ENCODE measurements around the gene CIAO3.

CIAO3 gene

GRCh38 chr16:734208-734980, 6.4 kb downstream of the CIAO3 start:
- no peak for DNase-seq

GRCh38 chr16:733382-734207, 7.2 kb downstream of the CIAO3 start:
- no peak for DNase-seq

- no peak for DNase-seq
Measured at GRCh38 chr16:732936-733335, 7.9 kb downstream of the CIAO3 start.

GRCh38 chr16:732332-732731, 8.5 kb downstream of the CIAO3 start:
- no peak for DNase-seq

GRCh38 chr16:730666-731509, 9.9 kb downstream of the CIAO3 start:
- no peak for DNase-seq

GRCh38 chr16:729768-730665, 10.8 kb downstream of the CIAO3 start:
- no peak for DNase-seq

- no peak for DNase-seq
Measured at GRCh38 chr16:728890-729744, 11.7 kb downstream of the CIAO3 start.

GRCh38 chr16:728131-728889, 12.5 kb downstream of the CIAO3 start:
- no peak for DNase-seq

GRCh38 chr16:727291-727977, 13.4 kb downstream of the CIAO3 start:
- no peak for DNase-seq

- DNase-seq = no peak
Measured at GRCh38 chr16:726438-727290, 14.1 kb downstream of the CIAO3 start, which contains the start of the genes CCDC78 and HAGHL. Gene CCDC78 (minus strand): TSS chr16:726443. CDS start chr16:726367, 76 bp downstream. Gene HAGHL (plus strand): TSS chr16:727106. CDS start chr16:727510, 404 bp downstream.

GRCh38 chr16:726188-726437, 14.7 kb downstream of the CIAO3 start:
- DNase-seq = no peak

GRCh38 chr16:725463-726187, 15.2 kb downstream of the CIAO3 start:
- no peak for DNase-seq

- DNase-seq = no peak
Measured at GRCh38 chr16:725041-725376, 15.8 kb downstream of the CIAO3 start.

GRCh38 chr16:724188-725040, 16.4 kb downstream of the CIAO3 start:
- DNase-seq = no peak

- no peak for DNase-seq
Measured at GRCh38 chr16:723695-724094, 17.1 kb downstream of the CIAO3 start.

- DNase-seq = no peak
Measured at GRCh38 chr16:722835-723633, 17.8 kb downstream of the CIAO3 start.

Measured in NCI-H1105 (cell line).